GM19468 (cell line): Measurements from ENCODE around the gene VRK3.
A peak's percentile ranks its signal among the peaks of the same experiment; 100 is the strongest.

ENCODE experiments used
- ATAC-seq: cut with Tn5 transposase; IDR thresholded peaks from one replicate; pipeline ENCODE4 v1.9.1; 2021; ENCODE audit warnings: mild to moderate bottlenecking, moderate library complexity, moderate number of reproducible peaks; ENCODE audit not compliant: unreplicated experiment; ENCODE audit errors: extremely low read depth

Gene VRK3

GRCh38 chr19:49936549-49936948, 88.6 kb downstream of the VRK3 start:
- ATAC-seq, result no peak

GRCh38 chr19:49933643-49934042, 91.5 kb downstream of the VRK3 start:
- no peak for ATAC-seq

GRCh38 chr19:49932731-49933131, 92.4 kb downstream of the VRK3 start:
- ATAC-seq, result no peak

- ATAC-seq, result no peak
These were observed 93.1 kb downstream of the VRK3 start for GRCh38 chr19:49932041-49932451.

- ATAC-seq, result no peak
These were observed 93.7 kb downstream of the VRK3 start for GRCh38 chr19:49931293-49932040.

- no peak for ATAC-seq
These were observed 94.6 kb downstream of the VRK3 start for GRCh38 chr19:49930483-49931011.

GRCh38 chr19:49929611-49930482, 95.3 kb downstream of the VRK3 start:
- ATAC-seq, result peak; percentile 55

GRCh38 chr19:49929121-49929610, 96.0 kb downstream of the VRK3 start, which contains the start of the genes ATF5 and NUP62:
TSS of gene ATF5 (plus strand) at chr19:49929205. CDS start at chr19:49930851, 1,646 bp downstream.
TSS of gene NUP62 (minus strand) at chr19:49929504. CDS start at chr19:49909807, 19,697 bp downstream.
- peak; percentile 10 for ATAC-seq

- no peak for ATAC-seq
These were observed 97.5 kb downstream of the VRK3 start for GRCh38 chr19:49927526-49928264.

GRCh38 chr19:49926515-49926914, 98.7 kb downstream of the VRK3 start:
- no peak for ATAC-seq
